ENCODE data around the gene RAB19.

- TF ChIP-seq POLR2A (IDR thresholded peaks at IDR 0.05; ENCODE audit: low read depth, low read length), result no peak
- no peak for TF ChIP-seq POLR2AphosphoS5 (IDR thresholded peaks at IDR 0.05; ENCODE audit: low read depth, low read length)
- TF ChIP-seq TAF1 (IDR thresholded peaks at IDR 0.05; ENCODE audit: borderline replicate concordance, low read depth, low read length), result no peak
Measured at GRCh38 chr7:140441519-140441918, 37.7 kb downstream of the RAB19 start.
